Psoas muscle (tissue), 8 donors: ENCODE data around the gene FOXP4. TPM values are rescaled to one million over a fixed set of nuclear protein-coding genes. Genes with fewer than 3 reads are reported as not detected.

ENCODE experiments used
- ATAC-seq, 4 donors: fragments of 200-7000 bp; cut with Tn5 transposase; one replicate each; pipeline ENCODE4 v1.9.1; 2020; ENCODE audit warnings: moderate library complexity in 3 of 4, mild to moderate bottlenecking in 2 of 4
- DNase-seq, 2 donors: peaks; one replicate each; pipeline ENCODE4 v3.0.0-alpha.2; 2020
- H3K27ac ChIP-seq: fragments of 200-600 bp; one replicate; pipeline ENCODE4 v1.8.0; 2022
- H3K27me3 ChIP-seq, 3 donors: fragments of 200-600 bp in 1 of 3; one replicate each; pipeline versions ENCODE4 v1.6.1 to v1.8.0; 2013 to 2022; ENCODE audit warnings: low read length in 2 of 3, mild to moderate bottlenecking in 2 of 3, moderate library complexity in 1 of 3; ENCODE audit not compliant: insufficient read depth in 3 of 3
- H3K36me3 ChIP-seq, 2 donors: fragments of 200-600 bp in 1 of 2; one replicate each; pipeline versions ENCODE4 v1.6.1 to v1.8.0; 2013 to 2022; ENCODE audit warnings: low read depth in 1 of 2, mild to moderate bottlenecking in 1 of 2, moderate library complexity in 1 of 2; ENCODE audit not compliant: insufficient read depth in 1 of 2
- H3K4me1 ChIP-seq: fragments of 200-600 bp; one replicate; pipeline ENCODE4 v1.8.0; 2022
- H3K4me3 ChIP-seq: fragments of 200-600 bp; one replicate; pipeline ENCODE4 v1.8.0; 2022; ENCODE audit warnings: mild to moderate bottlenecking
- H3K9me3 ChIP-seq: fragments of 200-600 bp; one replicate; pipeline ENCODE4 v1.8.0; 2022
- CTCF ChIP-seq: fragments of 200-600 bp; IDR thresholded peaks from one replicate; pipeline ENCODE4 v1.8.0; 2022; ENCODE audit warnings: antibody characterized with exemption
- whole genome bisulfite sequencing, 3 donors: extraction: QIAGEN DNeasy Blood & Tissue Kit; methylation state at CpG; one replicate each; pipeline versions ENCODE4 v1.1.6 to v1.1.7; 2013; 5-methylcytosine and 5-hydroxymethylcytosine counted together
- intact Hi-C, 2 donors: fragments of 100-400 bp; cut with DNase I; formaldehyde crosslinking; loops; one replicate each; pipeline versions ENCODE4 v1.11.0 to v1.14.2; 2022
- polyA plus RNA-seq, 3 donors: library from polyadenylated mRNA; stranded (reverse); fragments of 200-250 nt; gene quantifications; one replicate each; pipeline ENCODE4 v1.2.3, GENCODE V29; 2013
- total RNA-seq, 4 donors: library from RNA; stranded (reverse); fragmentation: NEBNext Ultra II Directional in 2 of 4; extraction: Animal tissue kit (Norgen Biotek cat#: 25700) in 2 of 4; gene quantifications; one replicate each; pipeline versions ENCODE4 v1.2.1 to v1.2.4, GENCODE V29; 2021 to 2023
- donor health status: healthy with polysubstance abuse.
- donor health status: DM: no; HTN: no; CAD: no; lungs with moderate emphysema.
- donor health status: Bipolar disorder and iron deficiency.
- donor health status: healthy.
- donor health status: DM: yes; HTN: yes; CAD: no.
- donor health status: DM: no; HTN: no; CAD: no.
- donor health status: DM: no; HTN: no; CAD: no.
- donor health status: DM: yes; HTN: yes; CAD: no.

FOXP4 gene
- total and polyA plus RNA-seq, 7 donors = 4.6 to 12.2 (median 7.5) TPM

DNA sequence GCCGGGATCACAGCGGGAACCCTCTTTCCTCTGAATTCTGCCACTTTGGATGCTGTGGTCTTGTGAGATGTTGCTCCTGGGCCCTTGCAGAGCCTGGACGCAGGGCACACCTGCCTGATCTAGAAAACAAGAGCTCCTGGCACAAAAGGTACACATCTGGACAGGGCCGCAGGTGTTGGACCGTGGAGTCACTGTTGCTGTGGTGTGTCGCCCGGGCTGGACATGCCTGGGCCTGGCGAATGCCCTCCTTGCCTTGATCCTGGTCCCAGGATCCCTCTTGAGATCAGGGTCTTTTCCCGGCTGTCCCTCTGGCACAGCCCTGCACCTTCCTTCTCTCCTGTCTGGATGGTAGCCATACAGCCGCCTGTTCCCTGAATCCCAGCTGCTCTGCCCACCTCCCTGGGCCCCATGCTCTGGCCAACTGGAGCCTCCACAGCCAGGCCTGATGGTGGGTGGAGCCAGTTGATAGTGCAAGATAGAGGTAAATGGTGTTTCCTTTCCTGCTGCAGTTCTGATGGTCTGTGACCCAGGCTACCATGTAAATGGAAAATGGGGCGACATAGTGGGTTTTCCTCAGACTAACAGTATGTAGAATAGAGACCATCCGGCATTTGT lies 5.0 kb downstream of the FOXP4 start:
- no peak overlapping the region for H3K4me3 ChIP-seq
- H3K27me3 ChIP-seq = no peaks in the 10 kb centered on the region
- no peak overlapping the region for H3K27ac ChIP-seq
- H3K36me3 ChIP-seq = peaks cover 0 to 7% of the 10 kb centered on the region in 2 donors
- H3K4me1 ChIP-seq = peaks cover 23% of the 10 kb centered on the region
- TF ChIP-seq CTCF = no peak
- DNase-seq (no peak), ATAC-seq (no peak)
- intact Hi-C loops = no loop called here
- 83 to 87% (median 86%) methylated on average over 12 of the region's 12 CpGs for WGBS, 3 donors
- no peaks in the 10 kb centered on the region for H3K9me3 ChIP-seq

DNA sequence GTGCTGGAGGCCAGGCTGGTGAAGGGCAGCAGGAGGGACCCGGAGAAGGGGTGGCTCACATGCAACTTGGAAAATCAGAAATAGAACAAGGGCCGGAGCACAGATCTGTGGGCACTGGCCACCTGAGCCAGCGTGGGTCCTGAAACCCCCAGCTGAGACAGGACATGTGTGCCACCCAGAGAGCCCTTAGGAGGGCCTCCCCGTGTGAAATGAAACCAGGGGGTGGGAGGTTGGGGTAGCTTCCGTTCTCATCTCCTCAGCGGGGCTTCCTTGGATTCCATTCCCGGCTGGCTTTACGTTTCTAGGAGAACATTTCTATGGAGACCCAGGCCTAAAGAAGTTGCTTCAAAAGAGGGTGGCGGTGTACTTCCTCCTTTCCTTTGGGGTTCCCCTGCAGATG lies 5.7 kb downstream of the FOXP4 start:
- no peaks in the 10 kb centered on the region for H3K9me3 ChIP-seq
- H3K36me3 ChIP-seq = peaks cover 0 to 7% of the 10 kb centered on the region in 2 donors
- H3K27me3 ChIP-seq = no peaks in the 10 kb centered on the region
- intact Hi-C loops = no loop called here
- WGBS, 3 donors = 85 to 90% (median 89%) methylated on average over 9 of the region's 9 CpGs
- peaks cover 24% of the 10 kb centered on the region for H3K4me1 ChIP-seq
- no peak for DNase-seq
- no peak for ATAC-seq
- H3K27ac ChIP-seq = no peak overlapping the region
- H3K4me3 ChIP-seq = no peak overlapping the region
- no peak for TF ChIP-seq CTCF

DNA sequence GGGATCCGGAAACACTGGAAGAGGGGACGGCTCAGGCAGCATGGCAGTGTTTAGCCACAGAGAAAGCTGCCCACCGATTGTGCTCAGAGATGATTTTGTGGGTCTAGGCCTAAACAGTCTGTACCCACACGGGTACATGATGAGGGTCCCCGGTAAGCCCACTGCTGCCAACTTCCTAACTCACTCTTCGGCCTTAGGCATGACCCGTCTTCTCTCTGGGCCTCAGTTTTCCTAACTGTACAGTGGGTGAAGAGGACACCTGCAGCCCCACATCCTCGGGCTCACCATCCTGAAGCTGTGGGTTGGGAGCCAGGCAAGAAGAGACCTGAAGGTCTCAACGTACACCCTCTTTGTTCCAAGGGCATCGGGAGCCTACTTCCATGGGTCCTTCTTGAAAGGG lies 6.5 kb downstream of the FOXP4 start:
- no peaks in the 10 kb centered on the region for H3K9me3 ChIP-seq
- peaks cover 32% of the 10 kb centered on the region for H3K4me1 ChIP-seq
- no peak for TF ChIP-seq CTCF
- 82 to 85% (median 83%) methylated on average over 10 of the region's 10 CpGs for WGBS, 3 donors
- no peak overlapping the region for H3K27ac ChIP-seq
- ATAC-seq = no peak
- H3K4me3 ChIP-seq = no peak overlapping the region
- DNase-seq = no peak
- peaks cover 0 to 7% of the 10 kb centered on the region in 2 donors for H3K36me3 ChIP-seq
- H3K27me3 ChIP-seq = no peaks in the 10 kb centered on the region
- intact Hi-C loops = no loop called here

GRCh38 chr6:41553405-41553999 lies 7.3 kb downstream of the FOXP4 start:
- WGBS, 3 donors = 64 to 84% (median 65%) methylated on average over 1 of the region's 1 CpG
- Histone ChIP-seq H3K4me3 (no peak overlapping the region), H3K9me3 (no peaks in the 10 kb centered on the region), H3K27me3 (no peaks in the 10 kb centered on the region), H3K36me3 (peaks cover 0 to 7% of the 10 kb centered on the region in 2 donors), H3K4me1 (peaks cover 30% of the 10 kb centered on the region), H3K27ac (no peak overlapping the region)
- no peak for ATAC-seq
- intact Hi-C loops = no loop called here
- TF ChIP-seq CTCF = no peak
- DNase-seq = no peak
